Neutrophil (primary cell): ENCODE data around the gene ENO2.
"Not testable (repeated sequence)": the region's sequence is repeated elsewhere in the genome, so short reads cannot be mapped to it uniquely, and the experiment has no call there.

Experiments
- H3K27ac ChIP-seq: fragments of 200-600 bp; sonication (generic); 2 replicates; pipeline ENCODE4 v1.5.1; 2016; ENCODE audit warnings: mild to moderate bottlenecking, moderate library complexity
- H3K27me3 ChIP-seq: fragments of 200-600 bp; sonication (generic); 2 replicates; pipeline ENCODE4 v1.6.0; 2016; ENCODE audit warnings: mild to moderate bottlenecking
- H3K36me3 ChIP-seq: fragments of 200-600 bp; sonication (generic); 2 replicates; pipeline ENCODE4 v1.5.1; 2017
- H3K4me1 ChIP-seq, 2 experiments: fragments of 200-600 bp in 1 of 2; sonication (generic) in 1 of 2; 1 replicate in 1 of 2; 2 replicates in 1 of 2; pipeline versions ENCODE4 v1.5.1 to v1.6.1; 2013 to 2016; ENCODE audit warnings: low read depth in 1 of 2, low read length in 1 of 2, mild to moderate bottlenecking in 1 of 2, moderate library complexity in 1 of 2; ENCODE audit not compliant: control insufficient read depth in 1 of 2, insufficient read depth in 1 of 2
- H3K4me3 ChIP-seq, 2 experiments: fragments of 200-600 bp in 1 of 2; sonication (generic) in 1 of 2; 1 replicate in 1 of 2; 2 replicates in 1 of 2; pipeline ENCODE4 v1.5.1; 2013 to 2016; ENCODE audit warnings: low read depth in 1 of 2, low read length in 1 of 2, mild to moderate bottlenecking in 1 of 2, moderate library complexity in 1 of 2
- H3K9me3 ChIP-seq: fragments of 200-600 bp; sonication (generic); 2 replicates; pipeline ENCODE4 v1.5.1; 2016
- TF ChIP-seq, protein P1 (sequence below): fragments of 200-600 bp; sonication (generic); IDR thresholded peaks from 2 replicates; pipeline ENCODE4 v1.5.1; 2016; ENCODE audit warnings: antibody characterized with exemption

The ENO2 gene

DNA sequence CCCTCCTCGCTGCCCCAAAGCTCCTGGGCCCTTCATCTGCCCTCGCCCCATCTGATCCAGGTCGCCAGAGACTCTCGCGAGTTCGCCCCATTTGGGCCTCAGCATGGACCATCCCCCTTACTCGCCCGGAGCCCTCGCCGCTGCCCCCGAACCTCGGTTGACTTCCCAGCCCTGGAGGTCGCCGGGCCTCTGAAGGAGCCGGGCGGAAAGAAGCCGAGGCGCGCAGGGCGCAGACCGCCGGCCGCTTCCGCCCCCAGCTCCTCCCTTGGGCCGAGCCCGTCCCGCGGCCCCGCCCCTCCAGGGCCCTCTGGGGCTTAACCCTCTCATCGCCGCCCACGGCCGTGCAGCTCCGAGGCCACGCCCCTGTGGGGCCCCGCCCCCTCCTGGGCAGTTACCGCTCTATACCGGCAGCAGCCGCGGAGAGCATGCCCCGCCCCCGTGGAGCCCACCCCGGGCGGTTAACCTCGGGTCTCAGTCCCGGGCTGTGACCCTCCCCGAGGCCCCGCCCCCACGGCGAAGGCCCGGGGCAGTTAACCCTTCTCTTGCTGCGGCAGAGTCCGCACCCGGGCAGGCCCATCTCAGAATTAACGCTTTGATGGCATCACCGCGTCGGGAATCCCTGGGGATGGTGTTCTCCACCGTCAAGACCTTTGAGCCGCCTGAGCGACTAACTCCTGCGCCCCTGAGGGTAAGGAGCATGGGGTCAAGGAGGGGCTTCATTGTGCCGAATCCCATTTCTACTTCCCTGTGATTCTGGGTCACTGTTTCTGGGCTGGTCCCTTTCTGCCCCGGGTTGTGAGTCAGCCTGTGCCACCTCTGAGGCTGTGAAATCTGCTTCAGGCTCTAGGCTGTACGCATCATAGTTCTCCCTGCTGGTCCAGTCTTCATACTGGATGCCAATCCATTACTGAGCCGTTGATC is 41.0 kb upstream of the ENO2 start, which contains the start of gene SPSB2:
Gene SPSB2, minus strand, starts transcription at position 210 of the 921 bp plus-strand sequence. CDS start 402 bp downstream, outside the sequence.
- Histone ChIP-seq H3K27ac (peak within 1 kb of the TSS; percentile 86), H3K4me3 (peak within 1 kb of the TSS; percentile 82 to 95), H3K36me3 (peaks cover 21% of the 10 kb centered on the region), H3K9me3 (no peaks in the 10 kb centered on the region), H3K27me3 (no peaks in the 10 kb centered on the region), H3K4me1 (peaks cover 53 to 64% of the 10 kb centered on the region in 2 experiments)
- TF ChIP-seq, protein P1, sequence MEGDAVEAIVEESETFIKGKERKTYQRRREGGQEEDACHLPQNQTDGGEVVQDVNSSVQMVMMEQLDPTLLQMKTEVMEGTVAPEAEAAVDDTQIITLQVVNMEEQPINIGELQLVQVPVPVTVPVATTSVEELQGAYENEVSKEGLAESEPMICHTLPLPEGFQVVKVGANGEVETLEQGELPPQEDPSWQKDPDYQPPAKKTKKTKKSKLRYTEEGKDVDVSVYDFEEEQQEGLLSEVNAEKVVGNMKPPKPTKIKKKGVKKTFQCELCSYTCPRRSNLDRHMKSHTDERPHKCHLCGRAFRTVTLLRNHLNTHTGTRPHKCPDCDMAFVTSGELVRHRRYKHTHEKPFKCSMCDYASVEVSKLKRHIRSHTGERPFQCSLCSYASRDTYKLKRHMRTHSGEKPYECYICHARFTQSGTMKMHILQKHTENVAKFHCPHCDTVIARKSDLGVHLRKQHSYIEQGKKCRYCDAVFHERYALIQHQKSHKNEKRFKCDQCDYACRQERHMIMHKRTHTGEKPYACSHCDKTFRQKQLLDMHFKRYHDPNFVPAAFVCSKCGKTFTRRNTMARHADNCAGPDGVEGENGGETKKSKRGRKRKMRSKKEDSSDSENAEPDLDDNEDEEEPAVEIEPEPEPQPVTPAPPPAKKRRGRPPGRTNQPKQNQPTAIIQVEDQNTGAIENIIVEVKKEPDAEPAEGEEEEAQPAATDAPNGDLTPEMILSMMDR = peak; percentile 58

DNA sequence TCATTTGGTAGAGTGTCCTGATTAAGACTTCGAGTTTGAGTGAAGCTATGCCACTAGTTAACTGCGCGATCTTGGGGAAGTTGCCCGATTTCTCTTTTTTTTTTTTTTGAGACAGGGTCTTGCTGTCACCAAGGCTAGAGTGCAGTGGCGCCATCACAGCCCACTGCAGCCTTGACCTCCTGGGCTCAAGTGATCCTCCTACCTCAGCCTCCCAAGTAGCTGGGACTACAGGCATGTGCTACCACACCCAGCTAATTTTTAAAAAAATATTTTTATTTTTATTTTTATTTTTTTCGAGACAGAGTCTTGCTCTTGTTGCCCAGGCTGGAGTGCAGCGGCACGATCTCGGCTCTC is 40.4 kb upstream of the ENO2 start:
- Histone ChIP-seq H3K27ac (peak overlapping the region; percentile 86), H3K4me1 (peaks cover 46 to 58% of the 10 kb centered on the region in 2 experiments), H3K36me3 (peaks cover 21% of the 10 kb centered on the region)

DNA sequence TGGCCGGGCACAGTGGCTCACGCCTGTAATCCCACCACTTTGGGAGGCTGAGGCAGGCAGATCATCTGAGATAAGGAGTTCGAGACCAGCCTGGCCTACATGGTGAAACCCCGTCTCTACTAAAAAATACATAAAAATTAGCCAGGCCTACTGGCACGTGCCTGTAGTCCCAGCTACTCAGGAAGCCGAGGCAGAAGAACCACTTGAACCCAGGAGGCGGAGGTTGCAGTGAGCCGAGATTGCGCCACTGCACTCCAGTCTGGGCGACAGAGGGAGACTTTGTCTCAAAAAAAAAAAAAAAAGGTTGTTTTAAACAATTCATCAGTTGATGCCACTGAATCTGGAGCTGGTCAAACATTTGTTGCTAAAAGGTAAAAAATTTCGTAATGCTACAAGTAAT is 34.6 kb upstream of the ENO2 start:
- H3K4me1 ChIP-seq = peaks cover 5 to 13% of the 10 kb centered on the region in 2 experiments
- not testable (repeated sequence) for H3K4me3 ChIP-seq, H3K9me3 ChIP-seq, H3K27me3 ChIP-seq
- H3K36me3 ChIP-seq = peaks cover 22% of the 10 kb centered on the region
- peak overlapping the region; percentile 29 for H3K27ac ChIP-seq

More for the DNA sequence above, 40.4 kb upstream of the ENO2 start:
- H3K4me3 ChIP-seq = peak overlapping the region; percentile 82 to 95
- not testable (repeated sequence) for H3K27me3 ChIP-seq, H3K9me3 ChIP-seq

DNA sequence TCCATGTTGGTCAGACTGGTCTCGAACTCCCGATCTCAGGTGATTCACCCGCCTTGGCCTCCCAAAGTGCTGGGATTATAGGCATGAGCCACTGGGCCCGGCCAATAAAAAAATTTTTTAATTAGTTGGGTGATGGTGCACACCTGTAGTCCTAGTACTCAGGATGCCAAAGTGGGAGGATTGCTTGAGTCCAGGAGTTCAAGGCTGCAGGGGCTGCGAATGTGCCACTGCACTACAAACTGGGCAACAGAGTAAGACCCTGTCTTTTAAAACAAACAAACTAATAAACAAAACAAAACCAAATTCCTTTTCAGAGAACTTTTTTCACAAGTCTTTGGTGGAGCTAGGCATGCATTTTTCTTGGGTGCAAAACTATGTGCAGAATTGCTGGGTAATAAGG is 31.1 kb upstream of the ENO2 start:
- Histone ChIP-seq H3K27me3 (no peaks in the 10 kb centered on the region), H3K9me3 (no peaks in the 10 kb centered on the region), H3K27ac (no peak overlapping the region), H3K36me3 (peaks cover 23% of the 10 kb centered on the region), H3K4me1 (peaks cover 19 to 30% of the 10 kb centered on the region in 2 experiments), H3K4me3 (no peak overlapping the region)
- TF ChIP-seq, protein P1 = no peak

DNA sequence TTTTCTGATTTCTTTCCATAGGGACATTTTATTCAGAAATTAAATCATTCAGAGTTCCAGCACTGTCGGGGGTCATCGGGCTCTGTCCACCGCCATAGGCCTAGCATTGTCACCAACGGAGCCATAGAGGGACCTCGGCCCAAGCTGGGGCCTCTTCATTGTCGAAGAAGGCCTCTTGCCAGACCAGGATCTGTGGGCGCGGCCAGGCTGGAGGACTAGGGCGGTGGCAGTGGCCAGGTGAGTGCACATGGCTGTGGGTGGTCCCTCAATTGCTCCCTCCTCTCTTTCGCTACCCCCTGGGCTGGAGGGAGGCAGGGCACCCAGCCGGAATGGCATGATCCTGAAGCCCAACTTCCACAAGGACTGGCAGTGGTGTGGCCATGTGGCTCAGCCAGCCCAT is 30.7 kb upstream of the ENO2 start:
- Histone ChIP-seq H3K27me3 (no peaks in the 10 kb centered on the region), H3K4me1 (peaks cover 19 to 30% of the 10 kb centered on the region in 2 experiments), H3K27ac (no peak overlapping the region), H3K36me3 (peaks cover 23% of the 10 kb centered on the region), H3K9me3 (no peaks in the 10 kb centered on the region), H3K4me3 (no peak overlapping the region)
- TF ChIP-seq, protein P1 = no peak

DNA sequence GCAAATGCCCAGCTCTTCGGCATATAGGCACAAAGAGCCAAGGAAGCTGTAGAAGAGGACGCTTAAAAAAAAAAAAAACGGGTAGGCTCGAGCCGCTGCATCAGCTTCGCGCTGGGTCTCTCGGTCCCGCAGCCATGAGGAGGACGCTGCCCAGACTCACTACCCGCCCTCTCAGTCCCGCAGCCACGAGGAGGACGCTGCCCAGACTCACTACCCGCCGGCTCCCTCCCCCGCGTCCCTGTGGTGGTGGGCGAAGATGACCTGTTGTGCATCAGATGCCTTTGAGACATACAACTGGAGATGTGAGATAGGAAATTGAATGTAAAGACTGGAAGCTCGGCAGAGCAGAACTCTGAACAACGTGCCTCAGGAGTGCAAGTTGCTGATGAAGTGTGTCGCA is 29.8 kb upstream of the ENO2 start:
- Histone ChIP-seq H3K9me3 (no peaks in the 10 kb centered on the region), H3K27ac (no peak overlapping the region), H3K4me1 (peaks cover 18 to 29% of the 10 kb centered on the region in 2 experiments), H3K27me3 (no peaks in the 10 kb centered on the region), H3K4me3 (no peak overlapping the region), H3K36me3 (peaks cover 23% of the 10 kb centered on the region)
- TF ChIP-seq, protein P1 = no peak

DNA sequence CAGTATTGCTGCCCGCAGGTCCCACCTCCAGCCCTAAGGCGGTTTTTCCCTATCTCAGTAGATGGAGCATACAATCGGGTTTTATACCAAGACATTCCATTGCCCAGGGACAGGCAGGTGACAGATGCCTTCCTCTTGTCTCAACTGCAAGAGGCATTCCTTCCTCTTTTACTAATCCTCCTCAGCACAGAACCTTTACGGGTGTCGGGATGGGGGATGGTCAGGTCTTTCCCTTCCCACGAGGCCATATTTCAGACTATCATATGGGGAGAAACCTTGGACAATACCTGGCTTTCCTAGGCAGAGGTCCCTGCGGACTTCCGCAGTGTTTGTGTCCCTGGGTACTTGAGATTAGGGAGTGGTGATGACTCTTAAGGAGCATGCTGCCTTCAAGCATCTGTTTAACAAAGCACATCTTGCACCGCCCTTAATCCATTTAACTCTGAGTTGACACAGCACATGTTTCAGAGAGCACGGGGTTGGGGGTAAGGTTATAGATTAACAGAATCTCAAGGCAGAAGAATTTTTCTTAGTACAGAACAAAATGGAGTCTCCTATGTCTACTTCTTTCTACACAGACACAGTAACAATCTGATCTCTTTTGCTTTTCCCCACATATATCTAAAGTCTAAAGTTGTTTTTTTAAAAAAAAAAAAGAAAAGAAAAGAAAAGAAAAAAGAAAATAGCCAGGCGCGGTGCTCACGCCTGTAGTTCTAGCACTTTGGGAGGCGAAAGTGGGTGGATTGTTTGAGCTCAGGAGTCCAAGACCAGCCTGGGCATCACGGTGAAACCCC is 28.0 kb upstream of the ENO2 start:
- not testable (repeated sequence) for H3K27me3 ChIP-seq, H3K9me3 ChIP-seq, H3K4me3 ChIP-seq
- peaks cover 32 to 38% of the 10 kb centered on the region in 2 experiments for H3K4me1 ChIP-seq
- H3K36me3 ChIP-seq = peaks cover 23% of the 10 kb centered on the region
- H3K27ac ChIP-seq = peak overlapping the region; percentile 20
